ENCODE data around the gene DMD. TPM values are rescaled to one million over a fixed set of nuclear protein-coding genes. Genes with fewer than 3 reads are reported as not detected.

The DMD gene
- total RNA-seq, 1 experiment from 2014 or later = 47.2 TPM

DNA sequence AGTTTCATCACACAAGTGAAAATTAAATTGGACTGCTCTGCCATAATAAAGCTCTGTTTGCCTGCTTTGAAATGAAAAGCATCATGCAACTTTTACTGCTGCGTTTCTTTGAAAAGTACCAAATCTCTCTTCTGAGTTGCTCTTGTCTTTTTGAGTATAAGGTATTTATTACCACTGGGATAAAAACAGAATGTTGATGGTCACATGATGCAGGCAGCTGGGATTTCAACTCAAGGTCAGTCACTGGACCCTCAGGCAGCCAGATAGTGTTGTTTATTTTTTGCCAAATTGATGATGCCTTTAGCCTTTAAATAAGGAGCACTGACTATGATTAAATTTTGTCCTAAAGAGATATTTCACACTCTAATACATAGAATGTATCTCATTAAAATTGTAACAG lies 32.7 kb downstream of the DMD start:
- CTCF ChIA-PET = no interaction called here
- BruUV-seq (replicated peaks) = no TSS peak
- no peak overlapping the region for H3K27ac Mint-ChIP-seq (ENCODE audit: unreplicated experiment)

DNA sequence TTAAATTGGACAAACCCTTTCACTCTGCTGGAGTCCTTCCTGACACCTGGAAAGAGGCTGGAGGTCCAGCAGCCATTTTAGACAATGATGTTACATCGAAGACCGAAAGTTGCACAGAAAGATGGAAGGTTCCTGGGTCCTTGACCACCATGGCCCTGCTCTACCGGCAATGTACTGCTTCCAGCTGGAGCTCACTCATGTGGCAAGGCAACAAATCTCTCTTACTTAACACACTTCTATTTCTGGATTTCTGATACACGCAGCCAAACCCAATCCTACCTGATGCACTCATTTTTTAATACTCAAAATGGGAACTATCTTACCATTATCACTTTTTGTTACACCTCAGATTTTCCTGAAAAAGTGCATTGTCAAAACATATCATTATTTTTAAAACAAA lies 33.1 kb downstream of the DMD start:
- BruUV-seq (replicated peaks) = no TSS peak
- no peaks in the 10 kb centered on the region for H3K27me3 ChIP-seq (replicated peaks; ENCODE audit: control insufficient read depth, insufficient read depth, low read length)
- no peaks in the 10 kb centered on the region for H3K27me3 Mint-ChIP-seq (ENCODE audit: insufficient read depth, unreplicated experiment)
- TF ChIP-seq, protein P1, sequence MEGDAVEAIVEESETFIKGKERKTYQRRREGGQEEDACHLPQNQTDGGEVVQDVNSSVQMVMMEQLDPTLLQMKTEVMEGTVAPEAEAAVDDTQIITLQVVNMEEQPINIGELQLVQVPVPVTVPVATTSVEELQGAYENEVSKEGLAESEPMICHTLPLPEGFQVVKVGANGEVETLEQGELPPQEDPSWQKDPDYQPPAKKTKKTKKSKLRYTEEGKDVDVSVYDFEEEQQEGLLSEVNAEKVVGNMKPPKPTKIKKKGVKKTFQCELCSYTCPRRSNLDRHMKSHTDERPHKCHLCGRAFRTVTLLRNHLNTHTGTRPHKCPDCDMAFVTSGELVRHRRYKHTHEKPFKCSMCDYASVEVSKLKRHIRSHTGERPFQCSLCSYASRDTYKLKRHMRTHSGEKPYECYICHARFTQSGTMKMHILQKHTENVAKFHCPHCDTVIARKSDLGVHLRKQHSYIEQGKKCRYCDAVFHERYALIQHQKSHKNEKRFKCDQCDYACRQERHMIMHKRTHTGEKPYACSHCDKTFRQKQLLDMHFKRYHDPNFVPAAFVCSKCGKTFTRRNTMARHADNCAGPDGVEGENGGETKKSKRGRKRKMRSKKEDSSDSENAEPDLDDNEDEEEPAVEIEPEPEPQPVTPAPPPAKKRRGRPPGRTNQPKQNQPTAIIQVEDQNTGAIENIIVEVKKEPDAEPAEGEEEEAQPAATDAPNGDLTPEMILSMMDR (IDR thresholded peaks at IDR 0.05; ENCODE audit: insufficient read depth in 1 of 2, low read depth in 1 of 2, low read length in 1 of 2, severe bottlenecking in 1 of 2, unreplicated experiment in 1 of 2) = no peak
- no peak overlapping the region for H3K27ac Mint-ChIP-seq (ENCODE audit: unreplicated experiment)
- ChIA-PET CTCF (no interaction called here), POLR2A (no interaction called here)
- no peaks in the 10 kb centered on the region for H3K9me3 Mint-ChIP-seq (ENCODE audit: unreplicated experiment)
- H3K4me3 Mint-ChIP-seq (ENCODE audit: unreplicated experiment) = no peak overlapping the region
- intact Hi-C loops (cut with micrococcal nuclease; ENCODE audit: unreplicated experiment) = no loop called here
- no peak overlapping the region for H3K4me3 ChIP-seq (ENCODE audit: low read depth, low read length)
- no peaks in the 10 kb centered on the region for H3K4me1 ChIP-seq
- H3K4me1 Mint-ChIP-seq (ENCODE audit: low read depth, unreplicated experiment) = no peaks in the 10 kb centered on the region
- H3K36me3 Mint-ChIP-seq (ENCODE audit: insufficient read depth, unreplicated experiment) = no peaks in the 10 kb centered on the region
- no peaks in the 10 kb centered on the region for H3K9me3 ChIP-seq
- no peaks in the 10 kb centered on the region for H3K36me3 ChIP-seq (ENCODE audit: control insufficient read depth, insufficient read depth, low read length)
- DNase-seq = no peak

More for the DNA sequence above, 32.7 kb downstream of the DMD start:
- Mint-ChIP-seq H3K9me3 (ENCODE audit: unreplicated experiment) (no peaks in the 10 kb centered on the region), H3K4me1 (ENCODE audit: low read depth, unreplicated experiment) (no peaks in the 10 kb centered on the region), H3K4me3 (ENCODE audit: unreplicated experiment) (no peak overlapping the region), H3K36me3 (ENCODE audit: insufficient read depth, unreplicated experiment) (no peaks in the 10 kb centered on the region), H3K27me3 (ENCODE audit: insufficient read depth, unreplicated experiment) (no peaks in the 10 kb centered on the region)
- no peak for DNase-seq
- POLR2A ChIA-PET = no interaction called here
- Histone ChIP-seq H3K36me3 (ENCODE audit: control insufficient read depth, insufficient read depth, low read length) (no peaks in the 10 kb centered on the region), H3K27me3 (replicated peaks; ENCODE audit: control insufficient read depth, insufficient read depth, low read length) (no peaks in the 10 kb centered on the region), H3K9me3 (no peaks in the 10 kb centered on the region), H3K4me1 (no peaks in the 10 kb centered on the region), H3K4me3 (ENCODE audit: low read depth, low read length) (no peak overlapping the region)
- intact Hi-C loops (cut with micrococcal nuclease; ENCODE audit: unreplicated experiment) = no loop called here
- TF ChIP-seq, protein P1 (IDR thresholded peaks at IDR 0.05; ENCODE audit: insufficient read depth in 1 of 2, low read depth in 1 of 2, low read length in 1 of 2, severe bottlenecking in 1 of 2, unreplicated experiment in 1 of 2) = no peak

DNA sequence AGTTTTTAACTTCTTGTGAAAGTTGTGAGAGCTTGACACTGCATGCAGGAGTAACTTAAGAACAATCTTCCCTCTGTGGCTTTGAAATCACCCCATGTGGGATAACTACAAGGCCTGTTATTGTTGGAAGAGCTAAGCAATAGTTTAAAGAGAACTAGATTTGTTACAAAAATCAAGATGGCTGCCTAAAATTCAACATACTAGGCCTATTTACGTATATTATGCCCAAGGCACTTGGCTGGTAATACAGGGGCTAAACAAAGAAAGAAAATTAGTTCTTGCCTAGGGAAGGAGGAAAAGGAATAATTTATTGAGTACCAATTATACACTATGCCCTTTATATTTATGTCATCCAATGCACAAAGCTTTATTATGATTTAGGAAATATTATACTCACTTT lies 36.1 kb downstream of the DMD start:
- Histone ChIP-seq H3K27me3 (replicated peaks; ENCODE audit: control insufficient read depth, insufficient read depth, low read length) (no peaks in the 10 kb centered on the region), H3K9me3 (no peaks in the 10 kb centered on the region), H3K4me3 (ENCODE audit: low read depth, low read length) (no peak overlapping the region), H3K4me1 (no peaks in the 10 kb centered on the region), H3K36me3 (ENCODE audit: control insufficient read depth, insufficient read depth, low read length) (no peaks in the 10 kb centered on the region)
- BruUV-seq (replicated peaks) = no TSS peak
- POLR2A ChIA-PET = no interaction called here
- Mint-ChIP-seq H3K27ac (ENCODE audit: unreplicated experiment) (no peak overlapping the region), H3K9me3 (ENCODE audit: unreplicated experiment) (no peaks in the 10 kb centered on the region), H3K27me3 (ENCODE audit: insufficient read depth, unreplicated experiment) (no peaks in the 10 kb centered on the region), H3K36me3 (ENCODE audit: insufficient read depth, unreplicated experiment) (no peaks in the 10 kb centered on the region), H3K4me1 (ENCODE audit: low read depth, unreplicated experiment) (no peaks in the 10 kb centered on the region), H3K4me3 (ENCODE audit: unreplicated experiment) (no peak overlapping the region)
- TF ChIP-seq, protein P1 (IDR thresholded peaks at IDR 0.05; ENCODE audit: insufficient read depth in 1 of 2, low read depth in 1 of 2, low read length in 1 of 2, severe bottlenecking in 1 of 2, unreplicated experiment in 1 of 2) = no peak
- CTCF ChIA-PET = no interaction called here
- DNase-seq = no peak
- intact Hi-C loops (cut with micrococcal nuclease; ENCODE audit: unreplicated experiment) = no loop called here

All from Caco-2 (cell line).